Measurements from ENCODE around the gene RUNX1.
"Not testable (repeated sequence)": the region's sequence is repeated elsewhere in the genome, so short reads cannot be mapped to it uniquely, and the experiment has no call there.

Gene RUNX1

DNA sequence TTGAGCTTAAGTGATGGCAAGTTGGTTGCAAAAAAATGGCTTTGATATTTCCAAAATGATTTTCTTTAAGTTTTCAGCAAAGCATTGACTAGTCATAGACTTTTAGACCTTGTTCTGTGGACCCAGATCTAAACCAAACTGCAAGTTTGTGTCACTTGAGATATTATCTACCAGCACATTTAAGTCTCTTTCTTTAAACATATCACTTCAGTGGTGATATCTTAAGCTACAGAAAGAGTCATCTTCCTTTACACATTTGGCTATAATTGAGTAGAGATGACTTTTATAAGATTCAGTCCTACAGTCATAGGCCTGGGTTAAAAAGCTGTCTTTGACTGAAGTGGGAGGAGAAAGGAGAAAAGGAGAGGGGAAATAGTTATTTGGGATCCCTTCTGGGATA, 95.2 kb downstream of the RUNX1 start:
- Histone ChIP-seq H3K4me3 (ENCODE audit: low read length) (no peak overlapping the region), H3K36me3 (ENCODE audit: control insufficient read depth, insufficient read depth, low read length) (no peaks in the 10 kb centered on the region), H3K4me1 (ENCODE audit: control insufficient read depth, insufficient read depth, low read length) (no peaks in the 10 kb centered on the region), H3K27me3 (ENCODE audit: control insufficient read depth, insufficient read depth, low read length) (no peaks in the 10 kb centered on the region), H3K9ac (ENCODE audit: low read length) (no peak overlapping the region), H3K9me3 (ENCODE audit: control insufficient read depth, low read length) (no peaks in the 10 kb centered on the region)

GRCh38 chr21:34952701-34953100, 96.4 kb downstream of the RUNX1 start:
- H3K4me1 ChIP-seq (ENCODE audit: control insufficient read depth, insufficient read depth, low read length), result no peaks in the 10 kb centered on the region
- H3K36me3 ChIP-seq (ENCODE audit: control insufficient read depth, insufficient read depth, low read length), result no peaks in the 10 kb centered on the region
- H3K9ac ChIP-seq (ENCODE audit: low read length), result no peak overlapping the region
- no peak overlapping the region for H3K4me3 ChIP-seq (ENCODE audit: low read length)
- H3K9me3 ChIP-seq (ENCODE audit: control insufficient read depth, low read length), result no peaks in the 10 kb centered on the region
- H3K27me3 ChIP-seq (ENCODE audit: control insufficient read depth, insufficient read depth, low read length), result no peaks in the 10 kb centered on the region

DNA sequence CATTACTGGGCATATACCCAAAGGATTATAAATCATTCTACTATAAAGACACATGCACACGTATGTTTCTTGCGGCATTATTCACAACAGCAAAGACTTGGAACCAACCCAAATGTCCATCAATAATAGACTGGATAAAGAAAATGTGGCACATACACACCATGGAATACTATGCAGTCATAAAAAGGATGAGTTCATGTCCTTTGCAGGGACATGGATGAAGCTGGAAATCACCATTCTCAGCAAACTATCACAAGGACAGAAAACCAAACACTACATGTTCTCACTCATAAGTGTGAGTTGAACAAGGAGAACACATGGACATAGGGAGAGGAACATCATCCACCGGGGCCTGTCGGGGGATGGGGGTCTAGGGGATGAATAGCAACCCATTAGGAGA, 97.2 kb downstream of the RUNX1 start:
- not testable (repeated sequence) for H3K4me1 ChIP-seq (ENCODE audit: control insufficient read depth, insufficient read depth, low read length); H3K4me3 ChIP-seq (ENCODE audit: low read length); H3K27me3 ChIP-seq (ENCODE audit: control insufficient read depth, insufficient read depth, low read length); H3K9ac ChIP-seq (ENCODE audit: low read length); H3K9me3 ChIP-seq (ENCODE audit: control insufficient read depth, low read length); H3K36me3 ChIP-seq (ENCODE audit: control insufficient read depth, insufficient read depth, low read length)

GRCh38 chr21:34950980-34951379, 98.1 kb downstream of the RUNX1 start:
- Histone ChIP-seq H3K9ac (ENCODE audit: low read length) (no peak overlapping the region), H3K27me3 (ENCODE audit: control insufficient read depth, insufficient read depth, low read length) (no peaks in the 10 kb centered on the region), H3K4me1 (ENCODE audit: control insufficient read depth, insufficient read depth, low read length) (no peaks in the 10 kb centered on the region), H3K36me3 (ENCODE audit: control insufficient read depth, insufficient read depth, low read length) (no peaks in the 10 kb centered on the region), H3K9me3 (ENCODE audit: control insufficient read depth, low read length) (no peaks in the 10 kb centered on the region), H3K4me3 (ENCODE audit: low read length) (no peak overlapping the region)

- Histone ChIP-seq H3K9me3 (ENCODE audit: control insufficient read depth, low read length) (no peaks in the 10 kb centered on the region), H3K4me3 (ENCODE audit: low read length) (no peak overlapping the region), H3K36me3 (ENCODE audit: control insufficient read depth, insufficient read depth, low read length) (no peaks in the 10 kb centered on the region), H3K9ac (ENCODE audit: low read length) (no peak overlapping the region), H3K4me1 (ENCODE audit: control insufficient read depth, insufficient read depth, low read length) (no peaks in the 10 kb centered on the region), H3K27me3 (ENCODE audit: control insufficient read depth, insufficient read depth, low read length) (no peaks in the 10 kb centered on the region)
These were observed 99.6 kb downstream of the RUNX1 start for GRCh38 chr21:34949499-34949898.

GRCh38 chr21:34949030-34949429, 100.1 kb downstream of the RUNX1 start:
- H3K27me3 ChIP-seq (ENCODE audit: control insufficient read depth, insufficient read depth, low read length), result no peaks in the 10 kb centered on the region
- H3K4me1 ChIP-seq (ENCODE audit: control insufficient read depth, insufficient read depth, low read length), result no peaks in the 10 kb centered on the region
- H3K9me3 ChIP-seq (ENCODE audit: control insufficient read depth, low read length), result no peaks in the 10 kb centered on the region
- H3K4me3 ChIP-seq (ENCODE audit: low read length), result no peak overlapping the region
- H3K9ac ChIP-seq (ENCODE audit: low read length), result no peak overlapping the region
- no peaks in the 10 kb centered on the region for H3K36me3 ChIP-seq (ENCODE audit: control insufficient read depth, insufficient read depth, low read length)

- no peaks in the 10 kb centered on the region for H3K4me1 ChIP-seq (ENCODE audit: control insufficient read depth, insufficient read depth, low read length)
- no peaks in the 10 kb centered on the region for H3K36me3 ChIP-seq (ENCODE audit: control insufficient read depth, insufficient read depth, low read length)
- no peaks in the 10 kb centered on the region for H3K9me3 ChIP-seq (ENCODE audit: control insufficient read depth, low read length)
- H3K4me3 ChIP-seq (ENCODE audit: low read length), result no peak overlapping the region
- no peaks in the 10 kb centered on the region for H3K27me3 ChIP-seq (ENCODE audit: control insufficient read depth, insufficient read depth, low read length)
- no peak overlapping the region for H3K9ac ChIP-seq (ENCODE audit: low read length)
These were observed 100.9 kb downstream of the RUNX1 start for GRCh38 chr21:34948157-34948556.

DNA sequence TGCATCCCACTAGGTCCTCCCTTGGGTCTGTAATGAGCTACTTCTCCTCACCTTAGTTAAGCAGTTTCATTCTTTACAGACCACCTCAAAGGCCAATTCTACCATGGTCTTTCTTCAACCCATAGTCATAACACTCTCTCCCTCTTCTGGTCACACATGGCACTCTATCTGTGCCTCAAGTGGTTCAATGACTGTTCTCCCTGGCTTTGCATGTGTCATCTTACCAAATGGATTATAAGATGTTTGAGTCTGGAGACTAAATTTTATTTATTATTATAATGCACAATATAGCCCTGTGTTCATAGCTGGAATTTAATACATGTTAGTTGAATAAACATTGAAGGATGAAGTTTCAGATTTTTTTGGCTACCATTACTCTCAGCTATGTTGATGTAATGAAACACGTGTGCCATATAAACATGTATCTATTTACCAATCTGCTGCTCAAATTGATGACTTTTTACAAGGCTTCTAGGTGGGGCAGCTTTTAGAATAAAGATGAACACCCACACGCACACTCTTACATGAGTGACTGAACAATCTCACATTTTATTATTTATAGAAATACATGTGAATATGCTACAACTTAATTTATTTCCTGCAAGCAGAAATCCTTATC, 102.1 kb downstream of the RUNX1 start:
- Histone ChIP-seq H3K4me3 (ENCODE audit: low read length) (no peak overlapping the region), H3K9ac (ENCODE audit: low read length) (no peak overlapping the region), H3K4me1 (ENCODE audit: control insufficient read depth, insufficient read depth, low read length) (no peaks in the 10 kb centered on the region), H3K27me3 (ENCODE audit: control insufficient read depth, insufficient read depth, low read length) (no peaks in the 10 kb centered on the region), H3K9me3 (ENCODE audit: control insufficient read depth, low read length) (no peaks in the 10 kb centered on the region), H3K36me3 (ENCODE audit: control insufficient read depth, insufficient read depth, low read length) (no peaks in the 10 kb centered on the region)

GRCh38 chr21:34946385-34946840, 102.7 kb downstream of the RUNX1 start:
- H3K4me1 ChIP-seq (ENCODE audit: control insufficient read depth, insufficient read depth, low read length), result no peaks in the 10 kb centered on the region
- H3K4me3 ChIP-seq (ENCODE audit: low read length), result no peak overlapping the region
- no peak overlapping the region for H3K9ac ChIP-seq (ENCODE audit: low read length)
- H3K36me3 ChIP-seq (ENCODE audit: control insufficient read depth, insufficient read depth, low read length), result no peaks in the 10 kb centered on the region
- H3K27me3 ChIP-seq (ENCODE audit: control insufficient read depth, insufficient read depth, low read length), result no peaks in the 10 kb centered on the region
- H3K9me3 ChIP-seq (ENCODE audit: control insufficient read depth, low read length), result no peaks in the 10 kb centered on the region

- Histone ChIP-seq H3K9ac (ENCODE audit: low read length) (no peak overlapping the region), H3K36me3 (ENCODE audit: control insufficient read depth, insufficient read depth, low read length) (no peaks in the 10 kb centered on the region), H3K4me3 (ENCODE audit: low read length) (no peak overlapping the region), H3K4me1 (ENCODE audit: control insufficient read depth, insufficient read depth, low read length) (no peaks in the 10 kb centered on the region), H3K9me3 (ENCODE audit: control insufficient read depth, low read length) (no peaks in the 10 kb centered on the region), H3K27me3 (ENCODE audit: control insufficient read depth, insufficient read depth, low read length) (no peaks in the 10 kb centered on the region)
These were observed 103.8 kb downstream of the RUNX1 start for GRCh38 chr21:34945288-34945687.

GRCh38 chr21:34944015-34944755, 104.9 kb downstream of the RUNX1 start:
- H3K4me3 ChIP-seq (ENCODE audit: low read length), result no peak overlapping the region
- no peaks in the 10 kb centered on the region for H3K9me3 ChIP-seq (ENCODE audit: control insufficient read depth, low read length)
- H3K36me3 ChIP-seq (ENCODE audit: control insufficient read depth, insufficient read depth, low read length), result no peaks in the 10 kb centered on the region
- H3K27me3 ChIP-seq (ENCODE audit: control insufficient read depth, insufficient read depth, low read length), result no peaks in the 10 kb centered on the region
- H3K9ac ChIP-seq (ENCODE audit: low read length), result no peak overlapping the region
- H3K4me1 ChIP-seq (ENCODE audit: control insufficient read depth, insufficient read depth, low read length), result no peaks in the 10 kb centered on the region

DNA sequence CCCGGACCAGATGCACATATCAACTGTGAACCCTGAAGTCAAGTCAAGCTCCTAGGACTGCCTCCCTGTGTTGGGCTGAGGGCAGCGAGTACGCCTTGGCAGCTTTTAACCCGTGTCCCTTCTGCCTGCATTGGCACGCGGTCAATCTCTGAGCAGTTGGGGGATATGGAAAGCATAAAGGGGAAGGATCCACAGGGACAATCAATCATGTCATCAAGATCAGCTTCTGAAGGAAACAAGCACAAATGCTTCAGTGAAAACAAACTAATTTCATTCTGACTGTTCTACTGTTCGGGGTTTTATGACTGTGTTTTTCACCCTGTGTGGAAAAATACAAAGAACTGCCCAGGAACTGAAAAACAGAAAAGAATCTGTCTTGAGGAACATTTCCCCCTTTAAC, 106.2 kb downstream of the RUNX1 start:
- Histone ChIP-seq H3K4me1 (ENCODE audit: control insufficient read depth, insufficient read depth, low read length) (no peaks in the 10 kb centered on the region), H3K9me3 (ENCODE audit: control insufficient read depth, low read length) (no peaks in the 10 kb centered on the region), H3K36me3 (ENCODE audit: control insufficient read depth, insufficient read depth, low read length) (no peaks in the 10 kb centered on the region), H3K27me3 (ENCODE audit: control insufficient read depth, insufficient read depth, low read length) (no peaks in the 10 kb centered on the region), H3K4me3 (ENCODE audit: low read length) (no peak overlapping the region), H3K9ac (ENCODE audit: low read length) (no peak overlapping the region)

All from mucosa of stomach (tissue), 1 donor.